ENCODE measurements around the gene BAIAP2L2.

- no peak for TF ChIP-seq CTCF (IDR thresholded peaks at IDR 0.05)
- TF ChIP-seq POLR2A (IDR thresholded peaks at IDR 0.05), result no peak
Observed at GRCh38 chr22:38142606-38143005, 32.1 kb upstream of the BAIAP2L2 start.
